Erythroblast (primary cell): Measurements from ENCODE around the gene RGS14.

ENCODE experiments used
- GATA1 ChIP-seq: IDR thresholded peaks from 2 replicates; pipeline ENCODE4 v1.6.1; 2011; ENCODE audit warnings: low read depth, mild to moderate bottlenecking, control low read depth, low read length, moderate library complexity
- POLR2A ChIP-seq: IDR thresholded peaks from 2 replicates; pipeline ENCODE4 v1.6.1; 2011; ENCODE audit warnings: mild to moderate bottlenecking, low read length

DNA sequence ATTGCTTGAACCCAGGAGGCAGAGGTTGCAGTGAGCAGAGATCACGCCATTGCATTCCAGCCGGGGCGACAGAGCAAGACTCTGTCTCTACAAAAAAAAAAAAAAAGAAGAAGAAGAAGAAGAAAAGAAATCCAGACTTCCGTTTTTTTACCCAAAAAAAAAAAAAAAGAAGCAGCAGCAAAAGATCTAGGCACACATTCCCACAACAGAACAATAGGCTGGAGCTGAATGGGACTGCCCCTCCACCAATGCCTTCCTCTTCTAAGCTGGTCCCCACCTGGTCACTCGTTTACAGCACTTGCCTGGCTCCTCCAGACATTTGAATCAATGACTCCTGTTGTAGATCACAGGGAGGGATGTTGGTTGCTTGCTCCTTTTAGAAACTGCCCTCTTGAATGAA is 4.6 kb upstream of the RGS14 start:
- no peak for TF ChIP-seq POLR2A
- TF ChIP-seq GATA1: no peak
